ENCODE measurements around the gene SLC26A4.

SLC26A4 gene

DNA sequence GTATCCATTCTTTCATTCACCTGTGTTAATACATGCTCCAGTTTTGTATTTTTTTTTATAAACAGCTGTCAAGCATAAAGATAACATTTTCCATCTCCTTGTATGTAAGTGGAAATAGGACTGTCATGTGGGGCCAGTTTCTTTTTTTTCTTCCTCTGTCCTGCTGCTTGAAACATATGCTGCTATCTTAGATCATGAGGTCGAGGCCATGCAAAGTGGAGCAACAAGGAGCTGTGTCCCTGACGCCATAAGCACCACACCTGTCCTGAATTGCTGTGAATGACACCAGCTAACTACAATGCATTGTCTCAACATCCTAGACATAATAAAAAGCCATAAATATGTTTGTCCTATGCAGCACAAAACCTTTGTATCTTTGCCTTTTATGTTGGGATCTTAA lies 37.7 kb upstream of the SLC26A4 start:
- no peaks in the 10 kb centered on the region; the same call in 1 of the 2 replicates for H3K36me3 ChIP-seq (ENCODE audit: control insufficient read depth, low read length)
- no peaks in the 10 kb centered on the region for H3K4me1 ChIP-seq (ENCODE audit: control insufficient read depth, low read length)
- TF ChIP-seq, protein P1, sequence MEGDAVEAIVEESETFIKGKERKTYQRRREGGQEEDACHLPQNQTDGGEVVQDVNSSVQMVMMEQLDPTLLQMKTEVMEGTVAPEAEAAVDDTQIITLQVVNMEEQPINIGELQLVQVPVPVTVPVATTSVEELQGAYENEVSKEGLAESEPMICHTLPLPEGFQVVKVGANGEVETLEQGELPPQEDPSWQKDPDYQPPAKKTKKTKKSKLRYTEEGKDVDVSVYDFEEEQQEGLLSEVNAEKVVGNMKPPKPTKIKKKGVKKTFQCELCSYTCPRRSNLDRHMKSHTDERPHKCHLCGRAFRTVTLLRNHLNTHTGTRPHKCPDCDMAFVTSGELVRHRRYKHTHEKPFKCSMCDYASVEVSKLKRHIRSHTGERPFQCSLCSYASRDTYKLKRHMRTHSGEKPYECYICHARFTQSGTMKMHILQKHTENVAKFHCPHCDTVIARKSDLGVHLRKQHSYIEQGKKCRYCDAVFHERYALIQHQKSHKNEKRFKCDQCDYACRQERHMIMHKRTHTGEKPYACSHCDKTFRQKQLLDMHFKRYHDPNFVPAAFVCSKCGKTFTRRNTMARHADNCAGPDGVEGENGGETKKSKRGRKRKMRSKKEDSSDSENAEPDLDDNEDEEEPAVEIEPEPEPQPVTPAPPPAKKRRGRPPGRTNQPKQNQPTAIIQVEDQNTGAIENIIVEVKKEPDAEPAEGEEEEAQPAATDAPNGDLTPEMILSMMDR (IDR thresholded peaks at IDR 0.05; ENCODE audit: low read depth, low read length, poor library complexity, severe bottlenecking): no peak
- TF ChIP-seq EZH2phosphoT487 (IDR thresholded peaks at IDR 0.05; ENCODE audit: borderline replicate concordance, low read length): no peak
- H3K4me3 ChIP-seq (ENCODE audit: low read length): no peak overlapping the region
- H3K9me2 ChIP-seq (replicated peaks; ENCODE audit: control insufficient read depth, low read length): no peaks in the 10 kb centered on the region
- no peaks in the 10 kb centered on the region for H3K9me3 ChIP-seq (ENCODE audit: control insufficient read depth, insufficient read depth, low read length)
- H3F3A ChIP-seq (ENCODE audit: control insufficient read depth, insufficient read depth): no peaks in the 10 kb centered on the region
- H4K20me1 ChIP-seq (ENCODE audit: control insufficient read depth, insufficient read depth, low read depth, low read length): no peaks in the 10 kb centered on the region
- no peaks in the 10 kb centered on the region for H3K79me2 ChIP-seq (ENCODE audit: control insufficient read depth, low read length)
- H3K27ac ChIP-seq (ENCODE audit: low read depth, low read length): no peak overlapping the region
- H3K4me2 ChIP-seq (ENCODE audit: low read length): no peak overlapping the region
- no peaks in the 10 kb centered on the region for H3K27me3 ChIP-seq (ENCODE audit: control insufficient read depth, low read length)

DNA sequence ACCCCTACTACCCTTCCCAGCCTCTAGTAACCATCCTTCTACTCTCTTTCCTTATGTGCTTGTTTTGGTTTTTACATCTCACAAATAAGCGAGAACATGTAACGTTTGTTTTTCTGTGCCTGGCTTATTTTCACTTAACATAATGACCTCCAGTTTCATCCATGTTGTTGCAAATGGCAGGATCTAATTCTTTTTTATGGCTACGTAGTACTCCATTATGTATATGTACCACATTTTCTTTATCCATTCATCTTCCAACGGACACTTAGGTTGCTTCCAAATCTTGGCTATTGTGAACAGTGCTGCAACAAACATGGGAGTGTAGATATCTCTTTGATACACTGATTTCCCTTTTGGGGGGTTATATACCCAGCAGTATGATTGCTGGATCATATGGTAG lies 33.6 kb upstream of the SLC26A4 start:
- no peak overlapping the region for H3K4me2 ChIP-seq (ENCODE audit: low read length)
- H3K9me3 ChIP-seq (ENCODE audit: control insufficient read depth, insufficient read depth, low read length): no peaks in the 10 kb centered on the region
- H3K9me2 ChIP-seq (replicated peaks; ENCODE audit: control insufficient read depth, low read length): no peaks in the 10 kb centered on the region
- H3K36me3 ChIP-seq (ENCODE audit: control insufficient read depth, low read length): no peaks in the 10 kb centered on the region
- H3K27ac ChIP-seq (ENCODE audit: low read depth, low read length): no peak overlapping the region
- no peaks in the 10 kb centered on the region for H3F3A ChIP-seq (ENCODE audit: control insufficient read depth, insufficient read depth)
- no peaks in the 10 kb centered on the region for H3K4me1 ChIP-seq (ENCODE audit: control insufficient read depth, low read length)
- TF ChIP-seq, protein P1 (IDR thresholded peaks at IDR 0.05; ENCODE audit: low read depth, low read length, poor library complexity, severe bottlenecking): no peak
- no peak for TF ChIP-seq EZH2phosphoT487 (IDR thresholded peaks at IDR 0.05; ENCODE audit: borderline replicate concordance, low read length)
- no peak overlapping the region for H3K4me3 ChIP-seq (ENCODE audit: low read length)
- H4K20me1 ChIP-seq (ENCODE audit: control insufficient read depth, insufficient read depth, low read depth, low read length): no peaks in the 10 kb centered on the region
- no peaks in the 10 kb centered on the region for H3K27me3 ChIP-seq (ENCODE audit: control insufficient read depth, low read length)
- H3K79me2 ChIP-seq (ENCODE audit: control insufficient read depth, low read length): no peaks in the 10 kb centered on the region

DNA sequence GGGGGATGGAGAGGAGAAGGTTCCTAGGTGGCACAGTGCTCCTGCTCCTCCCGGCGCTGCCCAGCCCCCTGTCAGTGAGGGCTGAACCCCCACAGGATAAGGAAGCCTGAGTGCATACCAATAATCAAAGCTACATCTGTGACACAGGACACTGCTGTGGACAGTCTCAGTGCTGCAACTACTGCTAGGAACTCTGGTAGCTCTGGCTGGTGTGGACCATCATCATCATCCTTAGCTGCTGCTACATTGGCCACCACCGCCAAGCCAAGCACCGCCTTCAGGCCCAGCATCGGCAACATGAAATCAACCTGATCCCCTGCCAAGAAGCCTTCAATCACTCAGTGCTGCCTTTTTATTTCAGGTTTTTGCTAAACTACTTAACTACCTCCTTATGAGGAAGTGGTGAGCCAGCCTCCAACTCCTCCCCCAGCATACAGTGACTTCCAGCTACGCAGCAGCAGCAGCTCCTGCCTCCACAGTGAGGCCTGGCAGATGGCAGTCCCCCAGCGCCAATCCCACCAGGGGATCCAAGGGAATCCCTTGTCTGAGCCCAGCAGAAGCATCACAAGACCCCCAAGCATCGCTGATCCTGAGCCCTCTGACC lies 32.1 kb upstream of the SLC26A4 start:
- no peaks in the 10 kb centered on the region for H3K27me3 ChIP-seq (ENCODE audit: control insufficient read depth, low read length)
- no peak overlapping the region for H3K4me3 ChIP-seq (ENCODE audit: low read length)
- H3K27ac ChIP-seq (ENCODE audit: low read depth, low read length): no peak overlapping the region
- H3K36me3 ChIP-seq (ENCODE audit: control insufficient read depth, low read length): no peaks in the 10 kb centered on the region
- H3K9me2 ChIP-seq (replicated peaks; ENCODE audit: control insufficient read depth, low read length): no peaks in the 10 kb centered on the region
- no peaks in the 10 kb centered on the region for H3F3A ChIP-seq (ENCODE audit: control insufficient read depth, insufficient read depth)
- H4K20me1 ChIP-seq (ENCODE audit: control insufficient read depth, insufficient read depth, low read depth, low read length): no peaks in the 10 kb centered on the region
- H3K9me3 ChIP-seq (ENCODE audit: control insufficient read depth, insufficient read depth, low read length): no peaks in the 10 kb centered on the region
- H3K79me2 ChIP-seq (ENCODE audit: control insufficient read depth, low read length): no peaks in the 10 kb centered on the region
- H3K4me1 ChIP-seq (ENCODE audit: control insufficient read depth, low read length): peaks cover 5% of the 10 kb centered on the region
- H3K4me2 ChIP-seq (ENCODE audit: low read length): no peak overlapping the region
- TF ChIP-seq EZH2phosphoT487 (IDR thresholded peaks at IDR 0.05; ENCODE audit: borderline replicate concordance, low read length): no peak
- TF ChIP-seq, protein P1 (IDR thresholded peaks at IDR 0.05; ENCODE audit: low read depth, low read length, poor library complexity, severe bottlenecking): no peak
